ENCODE results near the gene VWF. TPM values are rescaled to one million over a fixed set of nuclear protein-coding genes. Genes with fewer than 3 reads are reported as not detected.

VWF gene
- total and polyA plus RNA-seq, 2 of the 13 experiments (the other 11 are each of a cell fraction or from before 2014, with no cell fraction given): 0.20 to 0.25 TPM

DNA sequence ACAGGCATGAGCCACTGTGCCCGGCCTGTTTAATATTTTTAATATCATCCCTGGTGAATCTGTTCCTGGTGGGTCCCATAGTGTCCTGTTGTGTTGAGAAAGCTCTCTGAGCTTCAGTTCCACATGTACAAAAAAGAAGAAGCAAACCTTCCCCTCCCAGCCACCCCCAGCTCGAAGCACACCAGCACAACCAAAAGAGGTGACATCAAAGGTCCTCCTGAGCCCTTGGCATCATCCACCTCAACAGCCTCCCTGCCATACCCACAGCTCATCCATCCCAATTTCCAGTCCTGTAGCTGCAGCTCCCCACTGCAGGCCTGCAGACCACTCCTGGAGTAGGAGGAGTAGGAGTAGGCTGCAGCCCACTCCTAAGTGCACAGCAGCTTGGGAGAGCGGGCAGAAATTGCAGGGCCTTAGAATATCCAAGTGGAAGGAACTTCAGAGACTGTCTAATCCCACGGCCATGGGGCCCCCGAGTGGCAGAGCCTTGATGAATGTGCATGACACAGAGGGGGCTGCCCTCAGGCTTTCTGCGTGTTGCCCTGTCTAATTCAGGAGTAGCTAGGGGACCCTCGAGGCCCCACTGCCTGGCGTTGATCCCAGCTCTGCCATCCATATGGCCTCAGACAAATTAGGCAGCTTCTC lies 39.1 kb upstream of the VWF start:
- Histone ChIP-seq H3K4me2 (ENCODE audit: low read depth, low read length) (no peak overlapping the region), H3K9me3 (ENCODE audit: low read length) (no peaks in the 10 kb centered on the region), H3K36me3 (replicated peaks in 1 of 2; ENCODE audit: control insufficient read depth in 1 of 2, insufficient read depth in 2 of 2, low read length in 2 of 2) (no peaks in the 10 kb centered on the region), H3K4me3 (replicated peaks in 1 of 3; ENCODE audit: insufficient read depth in 1 of 3, low read depth in 2 of 3, low read length in 3 of 3) (no peak overlapping the region), H3K4me1 (ENCODE audit: insufficient read depth, low read length) (peaks cover 27% of the 10 kb centered on the region), H3K9ac (ENCODE audit: insufficient read depth, low read depth, low read length) (no peak overlapping the region), H3K79me2 (ENCODE audit: insufficient read depth, low read length) (no peaks in the 10 kb centered on the region), H3K27ac (ENCODE audit: extremely low read length, insufficient read depth, low read length) (no peak overlapping the region), H3K27me3 (ENCODE audit: control insufficient read depth in 1 of 2, insufficient read depth in 2 of 2, low read length in 2 of 2) (peaks cover 4 to 27% of the 10 kb centered on the region in 2 experiments; a peak in 4 of 5 replicates), H4K20me1 (ENCODE audit: insufficient read depth, low read length) (no peaks in the 10 kb centered on the region), H2AFZ (ENCODE audit: low read length) (no peak overlapping the region)
- WGBS (ENCODE audit: low lambda C conversion rate): 17% methylated on average over 5 of the region's 8 CpGs
- ChIA-PET POLR2A (no interaction called here), CTCF (ENCODE audit: low intra/inter-chr PET ratio, low total read pairs) (no interaction called here)
- ATAC-seq (no peak), FAIRE-seq (no peak), DNase-seq (ENCODE audit: low spot score) (no peak)
- in situ Hi-C loops (cut with HindIII; ENCODE audit: extremely low pct_ligation_motif_present, low pct_unique_long_range_greater_than_20kb) (no loop called here), intact Hi-C loops (cut with micrococcal nuclease; ENCODE audit: unreplicated experiment) (no loop called here)
- no TSS peak for BruUV-seq (replicated peaks)
- TF ChIP-seq, protein P1, sequence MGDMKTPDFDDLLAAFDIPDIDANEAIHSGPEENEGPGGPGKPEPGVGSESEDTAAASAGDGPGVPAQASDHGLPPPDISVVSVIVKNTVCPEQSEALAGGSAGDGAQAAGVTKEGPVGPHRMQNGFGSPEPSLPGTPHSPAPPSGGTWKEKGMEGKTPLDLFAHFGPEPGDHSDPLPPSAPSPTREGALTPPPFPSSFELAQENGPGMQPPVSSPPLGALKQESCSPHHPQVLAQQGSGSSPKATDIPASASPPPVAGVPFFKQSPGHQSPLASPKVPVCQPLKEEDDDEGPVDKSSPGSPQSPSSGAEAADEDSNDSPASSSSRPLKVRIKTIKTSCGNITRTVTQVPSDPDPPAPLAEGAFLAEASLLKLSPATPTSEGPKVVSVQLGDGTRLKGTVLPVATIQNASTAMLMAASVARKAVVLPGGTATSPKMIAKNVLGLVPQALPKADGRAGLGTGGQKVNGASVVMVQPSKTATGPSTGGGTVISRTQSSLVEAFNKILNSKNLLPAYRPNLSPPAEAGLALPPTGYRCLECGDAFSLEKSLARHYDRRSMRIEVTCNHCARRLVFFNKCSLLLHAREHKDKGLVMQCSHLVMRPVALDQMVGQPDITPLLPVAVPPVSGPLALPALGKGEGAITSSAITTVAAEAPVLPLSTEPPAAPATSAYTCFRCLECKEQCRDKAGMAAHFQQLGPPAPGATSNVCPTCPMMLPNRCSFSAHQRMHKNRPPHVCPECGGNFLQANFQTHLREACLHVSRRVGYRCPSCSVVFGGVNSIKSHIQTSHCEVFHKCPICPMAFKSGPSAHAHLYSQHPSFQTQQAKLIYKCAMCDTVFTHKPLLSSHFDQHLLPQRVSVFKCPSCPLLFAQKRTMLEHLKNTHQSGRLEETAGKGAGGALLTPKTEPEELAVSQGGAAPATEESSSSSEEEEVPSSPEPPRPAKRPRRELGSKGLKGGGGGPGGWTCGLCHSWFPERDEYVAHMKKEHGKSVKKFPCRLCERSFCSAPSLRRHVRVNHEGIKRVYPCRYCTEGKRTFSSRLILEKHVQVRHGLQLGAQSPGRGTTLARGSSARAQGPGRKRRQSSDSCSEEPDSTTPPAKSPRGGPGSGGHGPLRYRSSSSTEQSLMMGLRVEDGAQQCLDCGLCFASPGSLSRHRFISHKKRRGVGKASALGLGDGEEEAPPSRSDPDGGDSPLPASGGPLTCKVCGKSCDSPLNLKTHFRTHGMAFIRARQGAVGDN (CRISPR knock-in tag; IDR thresholded peaks at IDR 0.05): no peak
- TF ChIP-seq ZNF782 (CRISPR knock-in tag; IDR thresholded peaks at IDR 0.05; ENCODE audit: borderline replicate concordance): no peak
- TF ChIP-seq, protein P2, sequence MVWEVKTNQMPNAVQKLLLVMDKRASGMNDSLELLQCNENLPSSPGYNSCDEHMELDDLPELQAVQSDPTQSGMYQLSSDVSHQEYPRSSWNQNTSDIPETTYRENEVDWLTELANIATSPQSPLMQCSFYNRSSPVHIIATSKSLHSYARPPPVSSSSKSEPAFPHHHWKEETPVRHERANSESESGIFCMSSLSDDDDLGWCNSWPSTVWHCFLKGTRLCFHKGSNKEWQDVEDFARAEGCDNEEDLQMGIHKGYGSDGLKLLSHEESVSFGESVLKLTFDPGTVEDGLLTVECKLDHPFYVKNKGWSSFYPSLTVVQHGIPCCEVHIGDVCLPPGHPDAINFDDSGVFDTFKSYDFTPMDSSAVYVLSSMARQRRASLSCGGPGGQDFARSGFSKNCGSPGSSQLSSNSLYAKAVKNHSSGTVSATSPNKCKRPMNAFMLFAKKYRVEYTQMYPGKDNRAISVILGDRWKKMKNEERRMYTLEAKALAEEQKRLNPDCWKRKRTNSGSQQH (CRISPR knock-in tag; IDR thresholded peaks at IDR 0.05; ENCODE audit: low read depth): no peak
- TF ChIP-seq KMT2A (CRISPR knock-in tag; IDR thresholded peaks at IDR 0.05): no peak
- TF ChIP-seq, protein P3, sequence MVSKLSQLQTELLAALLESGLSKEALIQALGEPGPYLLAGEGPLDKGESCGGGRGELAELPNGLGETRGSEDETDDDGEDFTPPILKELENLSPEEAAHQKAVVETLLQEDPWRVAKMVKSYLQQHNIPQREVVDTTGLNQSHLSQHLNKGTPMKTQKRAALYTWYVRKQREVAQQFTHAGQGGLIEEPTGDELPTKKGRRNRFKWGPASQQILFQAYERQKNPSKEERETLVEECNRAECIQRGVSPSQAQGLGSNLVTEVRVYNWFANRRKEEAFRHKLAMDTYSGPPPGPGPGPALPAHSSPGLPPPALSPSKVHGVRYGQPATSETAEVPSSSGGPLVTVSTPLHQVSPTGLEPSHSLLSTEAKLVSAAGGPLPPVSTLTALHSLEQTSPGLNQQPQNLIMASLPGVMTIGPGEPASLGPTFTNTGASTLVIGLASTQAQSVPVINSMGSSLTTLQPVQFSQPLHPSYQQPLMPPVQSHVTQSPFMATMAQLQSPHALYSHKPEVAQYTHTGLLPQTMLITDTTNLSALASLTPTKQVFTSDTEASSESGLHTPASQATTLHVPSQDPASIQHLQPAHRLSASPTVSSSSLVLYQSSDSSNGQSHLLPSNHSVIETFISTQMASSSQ (IDR thresholded peaks at IDR 0.05; ENCODE audit: low read depth): no peak
- TF ChIP-seq, protein P3 (CRISPR knock-in tag; IDR thresholded peaks at IDR 0.05; ENCODE audit: borderline replicate concordance): no peak
- no peak for TF ChIP-seq ERF (CRISPR knock-in tag; IDR thresholded peaks at IDR 0.05)
- TF ChIP-seq THYN1 (CRISPR knock-in tag; IDR thresholded peaks at IDR 0.05; ENCODE audit: borderline replicate concordance, low read depth): no peak
- TF ChIP-seq EED (CRISPR knock-in tag; IDR thresholded peaks at IDR 0.05): no peak
- no peak for TF ChIP-seq ZBTB3 (CRISPR knock-in tag; IDR thresholded peaks at IDR 0.05; ENCODE audit: borderline replicate concordance, low read depth)
- no peak for TF ChIP-seq ZBTB20 (CRISPR knock-in tag; IDR thresholded peaks at IDR 0.05; ENCODE audit: borderline replicate concordance, low read depth)
- TF ChIP-seq ZNF878 (CRISPR knock-in tag; IDR thresholded peaks at IDR 0.05): no peak
- no peak for TF ChIP-seq SMAD1 (CRISPR knock-in tag; IDR thresholded peaks at IDR 0.05; ENCODE audit: borderline replicate concordance, low read depth)
- no peak for TF ChIP-seq ZNF891 (CRISPR knock-in tag; IDR thresholded peaks at IDR 0.05)

All from HepG2 (cell line).